ENCODE data around the gene GOLGA8M.
"Not testable (repeated sequence)": the region's sequence is repeated elsewhere in the genome, so short reads cannot be mapped to it uniquely, and the experiment has no call there.

The GOLGA8M gene

DNA sequence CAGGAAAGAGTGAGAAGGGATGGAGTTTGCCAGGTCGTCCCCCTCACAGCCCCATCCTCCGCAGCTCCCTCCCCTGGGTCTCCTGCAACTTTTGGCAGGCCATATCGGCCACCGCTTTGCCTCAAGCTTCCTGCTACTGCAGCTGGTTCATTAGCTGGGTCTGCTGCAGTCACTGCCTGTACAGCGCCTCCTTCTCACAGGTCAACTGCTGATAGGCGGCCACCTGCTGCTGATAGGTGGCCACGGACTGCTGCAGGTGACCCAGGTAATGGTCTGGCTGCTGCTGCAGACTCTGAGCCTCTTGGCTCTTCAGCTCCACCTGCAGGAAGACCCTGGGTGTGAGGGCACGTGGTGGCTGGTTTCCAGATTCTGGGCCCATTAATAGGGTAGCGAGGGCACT lies 8.3 kb downstream of the GOLGA8M start:
- not testable (repeated sequence) for H3K4me1 Mint-ChIP-seq; H3K9me3 Mint-ChIP-seq; H3K27ac Mint-ChIP-seq; H3K36me3 Mint-ChIP-seq (ENCODE audit: low read depth); H3K4me3 Mint-ChIP-seq; H3K27me3 Mint-ChIP-seq (ENCODE audit: low read depth)

DNA sequence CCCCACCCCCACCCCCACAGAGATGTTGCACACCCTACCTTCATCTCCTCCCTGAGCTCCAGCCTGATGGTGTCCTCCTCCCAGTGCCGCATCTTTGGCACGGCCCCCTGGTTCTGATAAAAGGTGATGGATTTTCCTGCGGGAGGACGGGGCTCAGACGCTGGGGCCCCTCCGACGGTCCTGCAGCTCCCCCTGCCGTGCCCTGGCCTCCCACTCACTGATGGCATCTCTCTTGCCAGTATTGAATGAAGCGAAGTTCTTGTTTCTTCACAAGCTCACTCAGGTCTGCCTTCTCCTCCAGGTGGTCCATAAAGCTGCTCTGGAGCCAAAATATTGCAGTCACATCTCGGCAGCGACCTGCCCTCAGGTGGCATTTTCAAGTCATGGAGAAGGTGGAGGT lies 9.8 kb downstream of the GOLGA8M start:
- H3K4me3 Mint-ChIP-seq; H3K4me1 Mint-ChIP-seq; H3K36me3 Mint-ChIP-seq (ENCODE audit: low read depth); H3K27ac Mint-ChIP-seq; H3K9me3 Mint-ChIP-seq; H3K27me3 Mint-ChIP-seq (ENCODE audit: low read depth): not testable (repeated sequence)

DNA sequence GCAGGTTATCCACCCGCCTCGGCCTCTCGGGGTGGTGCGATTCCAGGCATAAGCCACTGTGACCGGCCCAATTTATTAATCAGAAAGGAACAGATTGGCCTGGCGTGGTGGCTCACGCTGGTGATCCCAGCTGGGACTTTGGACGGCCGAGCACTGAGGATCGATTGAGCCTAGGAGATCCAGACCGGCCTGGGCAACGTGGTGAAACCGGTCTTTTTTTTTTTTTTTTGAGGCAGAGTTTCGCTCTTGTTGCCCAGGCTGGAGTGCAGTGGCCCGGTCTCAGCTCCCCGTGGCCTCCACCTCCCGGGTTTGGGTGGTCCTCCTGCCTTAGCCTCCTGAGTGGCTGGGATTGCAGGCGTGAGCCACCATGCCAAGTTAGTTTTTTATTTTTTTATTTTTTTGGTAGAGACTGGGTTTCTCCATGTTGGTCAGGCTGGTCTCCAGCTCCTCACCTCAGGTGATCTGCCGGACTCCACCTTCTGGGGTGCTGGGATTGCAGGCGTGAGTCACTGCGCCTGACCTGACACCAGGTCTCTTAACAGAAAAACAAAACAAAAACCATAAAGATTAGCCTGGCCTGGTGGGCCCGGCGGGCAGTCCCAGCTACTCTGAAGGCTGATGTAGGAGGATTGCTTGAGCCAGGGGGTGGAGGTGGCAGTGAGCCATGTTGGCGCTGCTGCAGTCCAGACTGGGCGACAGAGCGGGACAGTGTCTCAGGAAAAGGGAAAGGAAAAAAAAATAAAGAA lies 18.0 kb downstream of the GOLGA8M start:
- H3K27me3 Mint-ChIP-seq (ENCODE audit: low read depth); H3K4me1 Mint-ChIP-seq: not testable (repeated sequence)

DNA sequence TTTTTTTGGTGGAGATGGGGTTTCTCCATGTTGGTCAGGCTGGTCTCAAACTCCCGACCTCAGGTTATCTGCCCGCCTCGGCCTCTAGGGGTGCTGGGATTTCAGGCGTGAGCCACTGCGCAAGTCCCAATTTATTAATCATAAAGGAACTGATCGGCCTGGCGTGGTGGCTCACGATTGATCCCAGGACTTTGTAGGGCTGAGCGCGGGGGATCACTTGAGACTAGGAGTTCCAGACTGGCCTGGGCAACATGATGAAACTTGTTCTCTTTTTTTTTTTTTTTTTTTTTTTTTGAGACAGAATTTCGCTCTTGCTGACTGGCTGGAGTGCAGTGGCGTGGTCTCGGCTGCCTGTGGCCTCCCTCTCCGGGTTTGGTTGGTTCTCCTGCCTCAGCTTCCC lies 19.2 kb downstream of the GOLGA8M start:
- H3K4me1 Mint-ChIP-seq; H3K27ac Mint-ChIP-seq; H3K27me3 Mint-ChIP-seq (ENCODE audit: low read depth); H3K4me3 Mint-ChIP-seq; H3K36me3 Mint-ChIP-seq (ENCODE audit: low read depth); H3K9me3 Mint-ChIP-seq: not testable (repeated sequence)

More for the DNA sequence above, 18.0 kb downstream of the GOLGA8M start:
- not testable (repeated sequence) for H3K27ac Mint-ChIP-seq; H3K9me3 Mint-ChIP-seq; H3K36me3 Mint-ChIP-seq (ENCODE audit: low read depth); H3K4me3 Mint-ChIP-seq

DNA sequence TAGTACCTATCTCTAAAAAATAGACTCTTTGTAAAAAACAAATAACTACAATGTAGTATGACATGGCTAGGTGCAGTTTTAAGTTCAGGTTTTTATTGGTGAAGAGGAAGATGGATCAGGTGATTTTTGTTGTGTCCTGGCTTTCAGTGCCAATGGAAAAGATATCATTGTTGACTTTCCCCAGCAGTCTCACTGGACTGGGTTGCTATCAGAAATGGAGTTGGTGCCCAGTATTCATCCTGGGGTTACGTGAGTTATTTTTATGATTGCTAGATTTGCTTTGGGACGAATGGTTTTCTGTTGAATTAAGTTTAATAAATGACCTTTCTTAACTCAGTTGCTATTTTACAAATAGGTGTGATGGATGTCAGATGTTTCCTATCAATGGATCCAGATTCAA lies 38.7 kb downstream of the GOLGA8M start:
- not testable (repeated sequence) for H3K36me3 Mint-ChIP-seq (ENCODE audit: low read depth); H3K4me3 Mint-ChIP-seq; H3K27me3 Mint-ChIP-seq (ENCODE audit: low read depth); H3K27ac Mint-ChIP-seq; H3K9me3 Mint-ChIP-seq; H3K4me1 Mint-ChIP-seq

DNA sequence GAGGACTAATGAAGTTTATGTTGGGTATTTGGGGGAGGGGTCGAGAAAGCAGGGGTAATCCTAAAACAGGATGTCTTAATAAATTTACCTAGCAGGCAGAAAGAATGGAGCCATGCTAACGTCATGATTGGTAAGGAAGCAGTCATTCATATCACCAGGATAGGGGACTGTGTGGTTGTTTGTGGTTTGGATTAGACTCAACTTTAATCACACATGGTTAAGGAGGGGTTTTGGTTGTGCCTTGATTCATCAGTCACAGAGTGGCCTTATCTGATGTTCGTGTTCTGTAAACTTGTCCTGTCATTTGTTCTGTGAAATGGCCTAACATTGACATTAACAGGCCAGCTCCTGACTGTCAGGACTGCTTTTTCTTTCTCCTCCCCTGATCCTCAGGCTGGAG lies 40.1 kb downstream of the GOLGA8M start:
- H3K36me3 Mint-ChIP-seq (ENCODE audit: low read depth); H3K9me3 Mint-ChIP-seq; H3K4me1 Mint-ChIP-seq; H3K27me3 Mint-ChIP-seq (ENCODE audit: low read depth); H3K27ac Mint-ChIP-seq; H3K4me3 Mint-ChIP-seq: not testable (repeated sequence)

DNA sequence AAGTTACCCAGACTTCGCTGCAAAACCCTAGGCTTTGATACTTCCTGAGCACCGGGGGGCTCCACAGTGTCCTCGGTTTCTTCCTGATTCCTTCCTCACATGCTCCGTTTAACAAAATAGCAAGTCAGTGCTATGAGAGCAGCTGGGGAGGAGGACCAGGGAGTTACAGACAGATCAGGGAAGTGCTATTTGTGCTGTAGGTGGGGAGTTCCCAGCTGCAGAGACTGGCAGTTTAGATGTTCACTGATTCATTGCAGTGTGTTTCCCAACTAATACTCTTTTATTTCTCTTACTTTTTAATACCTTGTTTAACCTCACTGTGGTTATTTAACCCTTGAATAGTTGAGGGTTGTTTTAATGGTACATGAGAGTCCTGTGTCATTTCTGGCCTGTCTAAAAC lies 45.8 kb downstream of the GOLGA8M start:
- H3K27ac Mint-ChIP-seq; H3K9me3 Mint-ChIP-seq; H3K4me1 Mint-ChIP-seq; H3K4me3 Mint-ChIP-seq; H3K27me3 Mint-ChIP-seq (ENCODE audit: low read depth); H3K36me3 Mint-ChIP-seq (ENCODE audit: low read depth): not testable (repeated sequence)

DNA sequence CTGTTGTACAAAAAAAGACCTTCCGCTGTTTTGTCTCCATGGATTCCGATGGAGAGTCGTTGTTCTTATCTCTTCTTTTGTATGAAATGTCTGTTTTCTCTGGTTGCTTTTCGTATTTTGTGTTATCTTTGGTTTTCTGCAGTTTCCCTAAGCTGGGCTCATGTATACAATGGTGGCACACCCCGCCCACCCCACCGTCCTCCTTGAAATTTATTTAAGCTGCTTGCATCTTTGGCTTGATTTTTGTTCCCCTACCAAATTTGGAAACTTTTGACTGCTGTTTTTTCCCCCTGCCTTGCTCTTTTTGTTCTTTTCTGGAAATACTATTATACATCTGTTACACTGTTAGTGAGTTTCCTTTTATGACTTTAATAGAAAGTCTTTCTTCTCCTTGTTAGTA lies 47.6 kb downstream of the GOLGA8M start:
- H3K4me3 Mint-ChIP-seq; H3K27ac Mint-ChIP-seq; H3K4me1 Mint-ChIP-seq; H3K9me3 Mint-ChIP-seq; H3K36me3 Mint-ChIP-seq (ENCODE audit: low read depth); H3K27me3 Mint-ChIP-seq (ENCODE audit: low read depth): not testable (repeated sequence)

DNA sequence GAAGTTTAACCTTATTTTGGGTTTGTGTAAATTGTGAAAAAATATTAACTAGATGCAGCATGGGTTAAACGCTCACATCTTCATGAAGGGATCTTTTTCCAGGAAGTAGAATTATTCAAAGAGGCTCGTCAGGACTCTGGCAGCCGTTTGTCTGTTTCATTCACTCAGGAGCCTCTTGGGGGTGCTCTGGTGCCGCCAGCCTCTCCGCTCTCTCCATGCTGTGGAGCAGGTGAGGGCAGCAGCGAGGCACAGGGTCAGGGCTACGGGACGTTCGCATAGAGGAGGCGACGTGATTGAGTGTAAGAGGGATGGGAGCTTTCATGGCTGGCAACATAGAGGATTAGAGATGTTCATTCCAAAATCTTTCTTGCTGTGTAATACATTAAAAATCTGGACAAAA lies 48.5 kb downstream of the GOLGA8M start:
- not testable (repeated sequence) for H3K4me3 Mint-ChIP-seq; H3K9me3 Mint-ChIP-seq; H3K27ac Mint-ChIP-seq; H3K27me3 Mint-ChIP-seq (ENCODE audit: low read depth); H3K36me3 Mint-ChIP-seq (ENCODE audit: low read depth); H3K4me1 Mint-ChIP-seq

DNA sequence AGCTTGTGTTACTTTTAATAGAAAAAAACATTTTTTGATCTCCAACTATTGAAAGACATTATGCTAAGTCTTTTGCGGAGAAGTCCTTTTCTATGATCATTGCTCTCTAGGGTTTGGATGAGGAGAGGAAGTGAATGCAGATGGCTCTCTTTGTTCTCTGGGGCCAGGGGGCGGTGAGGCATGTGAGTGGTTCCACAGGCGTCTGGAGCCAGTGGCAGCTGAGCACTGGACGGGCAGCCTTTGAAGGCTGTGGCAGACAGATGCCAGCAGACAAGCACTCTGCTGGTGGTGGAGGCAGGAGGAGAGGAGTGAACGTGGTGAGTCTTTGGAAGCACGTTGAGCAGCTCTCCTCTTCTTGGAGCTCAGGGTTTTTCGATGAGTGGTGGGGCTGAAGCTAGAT lies 51.5 kb downstream of the GOLGA8M start:
- H3K27ac Mint-ChIP-seq; H3K27me3 Mint-ChIP-seq (ENCODE audit: low read depth); H3K9me3 Mint-ChIP-seq; H3K36me3 Mint-ChIP-seq (ENCODE audit: low read depth); H3K4me3 Mint-ChIP-seq; H3K4me1 Mint-ChIP-seq: not testable (repeated sequence)

DNA sequence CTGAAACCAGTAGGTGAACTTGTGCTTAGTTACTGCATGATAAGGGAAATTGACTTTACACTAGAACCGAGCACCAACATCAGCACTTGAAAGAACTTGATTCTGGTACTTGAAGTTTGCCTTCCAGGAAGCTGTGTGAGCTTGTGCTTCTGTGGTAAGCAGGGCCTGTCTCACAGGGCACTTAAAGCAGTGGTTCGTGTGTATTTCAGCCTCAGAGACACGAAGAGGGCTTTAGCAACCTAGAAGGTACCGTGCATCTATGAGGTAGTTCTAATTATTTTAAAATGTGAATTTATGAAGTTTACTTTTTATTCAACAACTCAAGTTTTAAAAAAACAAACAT lies 56.2 kb downstream of the GOLGA8M start:
- not testable (repeated sequence) for H3K4me1 Mint-ChIP-seq; H3K4me3 Mint-ChIP-seq; H3K9me3 Mint-ChIP-seq; H3K27ac Mint-ChIP-seq; H3K27me3 Mint-ChIP-seq (ENCODE audit: low read depth); H3K36me3 Mint-ChIP-seq (ENCODE audit: low read depth)

DNA sequence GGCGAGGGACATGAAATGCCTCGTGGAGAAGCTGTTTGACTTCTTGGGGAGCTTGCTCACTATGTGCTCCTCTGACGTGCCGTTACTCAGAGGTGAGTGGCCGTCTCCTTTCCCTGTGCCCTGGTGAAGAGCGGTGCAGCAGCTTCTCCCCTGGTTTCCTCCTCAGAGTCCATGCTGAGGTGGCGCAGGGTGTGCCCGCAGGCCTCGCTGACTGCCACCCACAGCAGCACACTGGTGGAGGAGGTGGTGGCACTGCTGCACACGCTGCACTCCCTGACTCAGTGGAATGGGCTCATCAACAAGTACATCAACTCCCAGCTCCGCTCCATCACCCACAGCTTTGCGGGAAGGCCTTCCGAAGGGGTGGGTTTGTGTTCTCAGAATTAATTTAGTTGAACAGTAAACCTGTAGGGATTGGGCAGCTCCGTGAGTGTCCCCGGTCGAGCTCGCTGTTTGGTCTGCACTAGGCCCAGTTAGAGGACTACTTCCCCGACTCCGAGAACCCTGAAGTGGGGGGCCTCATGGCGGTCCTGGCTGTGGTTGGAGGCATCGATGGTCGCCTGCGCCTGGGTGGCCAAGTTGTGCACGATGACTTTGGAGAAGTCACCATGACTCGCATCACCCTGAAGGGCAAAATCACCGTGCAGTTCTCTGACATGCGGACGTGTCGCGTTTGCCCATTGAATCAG lies 56.7 kb downstream of the GOLGA8M start:
- H3K27ac Mint-ChIP-seq; H3K9me3 Mint-ChIP-seq; H3K4me3 Mint-ChIP-seq; H3K36me3 Mint-ChIP-seq (ENCODE audit: low read depth); H3K4me1 Mint-ChIP-seq; H3K27me3 Mint-ChIP-seq (ENCODE audit: low read depth): not testable (repeated sequence)

DNA sequence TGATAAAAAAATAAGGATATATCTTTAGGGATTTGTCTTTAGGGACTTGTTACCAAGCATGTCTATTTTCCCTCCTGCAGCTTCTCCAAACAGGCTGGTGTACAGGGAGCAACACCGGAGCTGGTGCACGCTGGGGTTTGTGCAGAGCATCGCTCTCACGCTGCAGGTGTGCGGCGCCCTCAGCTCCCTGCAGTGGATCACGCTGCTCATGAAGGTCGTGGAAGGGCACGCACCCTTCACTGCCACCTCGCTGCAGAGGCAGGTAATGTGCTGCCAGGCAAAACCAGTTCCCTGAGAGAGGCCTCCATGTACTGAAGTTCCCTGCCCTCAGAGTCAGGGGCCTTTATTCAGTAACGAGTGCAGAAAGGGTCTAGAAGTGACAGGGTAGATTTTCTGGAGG lies 58.0 kb downstream of the GOLGA8M start:
- H3K9me3 Mint-ChIP-seq; H3K27me3 Mint-ChIP-seq (ENCODE audit: low read depth); H3K4me1 Mint-ChIP-seq; H3K27ac Mint-ChIP-seq; H3K36me3 Mint-ChIP-seq (ENCODE audit: low read depth); H3K4me3 Mint-ChIP-seq: not testable (repeated sequence)

DNA sequence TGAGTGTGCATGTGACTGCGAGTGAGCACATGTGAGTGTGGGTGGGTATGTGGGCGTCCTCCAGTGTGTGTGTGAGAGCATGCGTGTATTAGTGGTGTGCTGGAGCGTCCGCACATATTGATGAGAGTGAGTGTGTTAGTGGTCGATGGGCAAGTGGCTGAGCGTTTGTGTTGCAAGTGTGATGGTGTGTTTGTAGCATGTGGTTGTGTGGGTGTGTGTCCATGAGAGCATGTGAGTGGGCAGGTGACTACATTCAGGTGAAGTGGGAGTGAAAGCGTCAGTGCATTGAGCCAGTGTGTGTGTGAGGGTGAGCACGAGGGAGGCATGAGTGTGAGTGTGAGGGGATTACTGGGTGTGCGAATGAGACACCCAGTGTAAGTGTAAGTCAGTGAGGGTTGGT lies 59.7 kb downstream of the GOLGA8M start:
- H3K4me3 Mint-ChIP-seq; H3K27me3 Mint-ChIP-seq (ENCODE audit: low read depth); H3K36me3 Mint-ChIP-seq (ENCODE audit: low read depth); H3K9me3 Mint-ChIP-seq; H3K27ac Mint-ChIP-seq; H3K4me1 Mint-ChIP-seq: not testable (repeated sequence)

Measured in nephron (organoid).